Medulla oblongata (tissue), 1 donor: Measurements from ENCODE around the gene CSNK1G1.

Source experiments
- DNase-seq: peaks from one replicate; pipeline ENCODE4 v3.0.0-alpha.2; 2015; ENCODE audit errors: extremely low spot score

Gene CSNK1G1

DNA sequence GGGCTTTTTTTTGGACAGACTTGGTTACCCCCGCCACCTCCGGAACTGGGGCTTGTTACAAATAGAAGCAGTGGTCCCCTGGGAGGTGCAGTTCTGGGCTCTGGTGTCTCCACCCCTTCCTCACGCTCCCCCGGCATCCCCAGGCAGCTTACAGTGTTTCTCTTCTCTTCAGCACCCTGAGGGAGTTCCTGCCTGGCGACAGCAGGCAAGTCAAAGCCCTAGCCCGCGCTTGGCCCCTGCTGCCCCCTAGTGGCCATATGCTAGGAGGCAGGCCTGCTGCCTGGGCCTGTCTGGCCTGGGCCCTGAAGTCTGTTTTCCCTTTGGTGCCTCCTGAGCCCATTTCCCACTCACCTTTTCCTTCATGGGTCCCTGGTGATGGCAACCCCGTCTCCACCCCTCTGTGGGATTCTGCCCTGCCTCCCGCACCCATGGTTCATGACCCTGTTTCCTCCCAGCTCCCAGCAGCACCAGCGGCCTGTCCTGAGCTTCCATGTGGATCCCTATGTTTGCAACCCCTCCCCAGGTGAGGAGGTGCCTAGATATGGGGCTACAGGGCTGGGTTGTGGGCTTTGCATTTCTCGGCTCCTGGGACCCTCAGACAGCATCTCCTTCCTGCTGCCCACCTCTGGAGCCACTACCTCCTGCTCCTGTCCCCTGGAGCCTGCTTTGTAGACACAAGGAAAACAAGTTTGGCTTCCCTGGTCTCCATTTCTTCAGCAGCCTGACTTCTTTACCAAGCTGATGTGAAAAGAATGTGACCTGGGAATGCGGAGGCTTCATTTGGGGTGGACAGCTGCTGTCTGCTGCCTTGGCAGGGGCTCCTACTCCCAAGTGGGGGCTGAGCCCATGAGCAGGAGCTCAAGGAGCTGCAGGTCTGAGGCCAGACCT is 202.2 kb downstream of the CSNK1G1 start:
- peak; percentile 94 for DNase-seq

DNA sequence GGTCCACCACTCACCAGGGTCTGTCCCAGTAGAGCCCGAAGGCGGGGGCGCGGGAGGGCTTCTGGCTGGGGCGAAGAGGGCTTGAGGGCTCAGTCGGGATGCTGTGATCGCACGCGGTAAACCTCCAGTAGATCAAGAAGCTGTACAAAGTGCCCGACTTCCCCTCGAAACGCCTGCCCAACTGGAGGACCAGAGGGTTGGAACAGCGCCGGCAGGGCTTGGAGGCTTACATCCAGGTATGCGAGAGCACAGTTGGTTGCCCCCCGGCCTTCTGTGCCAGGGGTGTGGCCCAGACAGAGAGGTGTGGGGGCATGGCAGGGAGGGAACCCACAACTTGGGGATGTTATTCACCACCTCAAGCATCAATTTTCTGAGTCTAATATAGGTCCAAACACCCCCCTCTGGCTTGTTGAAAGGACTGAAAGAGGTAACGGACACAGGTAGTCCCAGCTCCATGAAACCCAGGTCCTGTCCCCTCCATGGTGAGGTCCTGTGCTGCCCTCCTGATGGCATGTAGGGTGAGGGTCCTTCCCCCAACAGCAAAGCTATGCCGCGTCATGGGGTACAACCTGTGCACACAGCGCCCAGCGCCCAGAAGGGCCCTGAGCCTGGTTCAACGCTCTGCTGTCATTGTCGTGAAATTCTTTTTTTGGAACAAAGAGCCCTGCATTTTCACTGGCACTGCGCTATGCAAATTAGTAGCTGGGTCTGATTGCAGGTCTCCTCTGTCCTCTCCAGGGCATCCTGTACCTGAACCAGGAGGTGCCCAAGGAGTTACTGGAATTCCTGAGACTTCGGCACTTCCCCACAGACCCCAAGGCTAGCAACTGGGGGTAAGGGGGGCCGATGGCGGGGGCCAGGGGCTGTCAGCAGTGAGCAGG is 203.2 kb downstream of the CSNK1G1 start:
- DNase-seq: no peak

DNA sequence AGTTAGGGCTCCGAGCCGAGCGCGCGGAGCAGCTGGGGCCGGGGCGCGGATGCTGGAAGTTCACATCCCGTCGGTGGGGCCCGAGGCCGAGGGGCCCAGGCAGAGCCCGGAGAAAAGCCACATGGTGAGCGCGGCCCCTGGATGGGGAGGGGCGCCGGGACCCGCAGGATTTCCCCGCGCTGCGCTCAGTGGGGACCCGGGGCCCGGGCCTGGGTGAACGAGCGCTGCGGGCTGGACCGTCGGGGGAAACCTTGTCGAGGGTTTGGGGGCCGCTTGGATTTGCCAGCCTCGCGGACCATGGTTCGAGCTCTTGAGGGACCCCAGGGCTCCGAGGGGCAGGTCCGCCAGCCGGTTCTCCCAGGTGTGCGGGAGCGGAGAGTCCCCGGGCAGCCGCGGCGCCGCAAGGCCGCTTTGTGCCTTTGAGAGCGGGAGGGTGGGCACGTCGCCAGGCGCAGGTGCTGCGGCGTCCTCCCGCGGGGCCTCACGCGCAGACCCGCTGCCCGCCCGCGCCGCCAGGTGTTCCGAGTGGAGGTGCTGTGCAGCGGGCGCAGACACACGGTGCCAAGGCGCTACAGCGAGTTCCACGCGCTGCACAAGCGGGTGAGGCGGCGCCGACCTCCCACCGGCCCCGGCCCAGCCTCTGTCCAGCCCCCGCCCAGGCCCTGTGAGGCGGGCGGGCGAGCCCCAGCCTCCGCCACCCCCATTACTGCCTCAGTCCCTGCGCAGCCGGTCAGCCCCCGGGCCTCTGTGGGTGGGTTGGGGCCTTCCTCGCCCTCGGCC is 204.1 kb downstream of the CSNK1G1 start, which contains the start of gene SNX22:
Gene SNX22, plus strand, starts transcription at position 5 of the 780 bp plus-strand sequence. Its CDS starts 45 bp downstream, at position 50.
- DNase-seq: peak; percentile 2

DNA sequence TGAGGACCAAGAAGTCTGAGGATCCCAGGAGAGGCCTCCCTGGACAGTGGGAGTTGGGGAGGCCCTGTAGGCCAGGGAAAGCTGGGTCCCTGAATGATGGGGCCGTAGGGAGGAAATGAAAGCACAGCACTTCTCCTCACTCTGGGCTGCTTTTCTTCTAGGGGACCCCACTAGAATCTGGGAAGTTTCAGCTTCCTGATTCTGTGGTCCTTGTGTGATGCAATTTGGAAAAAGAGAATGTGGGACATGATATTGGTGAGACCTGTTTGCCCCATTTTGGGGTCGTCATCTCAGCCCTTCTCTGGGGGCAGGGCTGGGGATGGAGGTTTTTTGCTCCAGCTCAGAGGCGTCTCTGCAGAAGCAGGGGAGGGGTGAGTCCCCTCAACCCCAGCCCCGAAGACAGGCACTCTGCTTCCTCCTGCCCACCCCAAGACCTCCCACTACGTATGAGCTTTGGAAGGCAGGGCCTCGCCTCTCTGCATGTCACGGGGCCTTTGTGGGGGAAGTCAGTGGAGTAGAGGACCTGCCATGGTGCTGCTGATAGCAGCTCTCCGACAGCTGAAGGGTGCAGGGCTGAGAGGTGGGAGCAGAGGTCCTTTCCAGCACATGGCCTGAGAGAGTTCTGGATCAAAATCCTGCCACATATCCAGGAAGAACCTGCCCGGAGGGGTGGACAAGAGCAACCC is 205.9 kb downstream of the CSNK1G1 start:
- DNase-seq: peak; percentile 65

DNA sequence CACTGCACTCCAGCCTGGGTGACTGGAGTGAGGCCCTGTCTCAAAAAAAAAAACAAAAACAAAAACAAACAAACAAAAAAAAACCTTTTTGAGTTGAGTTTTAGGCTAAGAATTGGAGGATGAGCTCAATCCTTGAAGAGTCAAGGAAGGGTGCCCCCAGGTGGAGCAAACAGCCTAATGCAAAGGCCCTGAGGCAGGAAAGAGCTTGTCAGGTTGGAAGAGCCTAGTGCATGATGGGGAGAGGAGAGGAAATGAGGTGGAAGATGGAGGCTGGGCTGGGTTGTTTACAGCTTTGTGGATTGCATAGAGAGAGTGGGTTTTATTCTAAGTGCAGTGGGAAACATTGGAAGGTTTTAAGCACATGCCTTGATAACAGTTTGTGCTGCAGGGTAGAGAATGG is 206.5 kb downstream of the CSNK1G1 start:
- DNase-seq: no peak

DNA sequence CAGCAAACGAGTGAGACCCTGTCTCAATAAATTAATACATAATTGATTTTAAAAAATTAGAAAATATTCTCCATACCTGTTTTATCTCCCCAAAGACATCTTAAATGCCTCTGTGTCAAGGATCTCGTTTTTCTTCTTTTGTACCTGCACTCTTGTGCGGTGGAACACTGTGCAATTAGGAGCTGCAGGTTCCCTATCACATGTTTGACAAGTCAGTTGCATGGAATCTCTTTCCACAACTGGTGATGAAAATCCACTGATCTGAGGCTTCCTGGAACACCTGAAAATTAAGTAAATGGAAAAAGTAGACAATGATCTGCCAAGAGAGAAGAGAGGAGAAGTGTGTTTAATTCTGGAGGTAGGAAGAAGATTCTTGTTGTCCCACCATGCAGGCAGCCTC is 207.4 kb downstream of the CSNK1G1 start:
- DNase-seq: no peak

DNA sequence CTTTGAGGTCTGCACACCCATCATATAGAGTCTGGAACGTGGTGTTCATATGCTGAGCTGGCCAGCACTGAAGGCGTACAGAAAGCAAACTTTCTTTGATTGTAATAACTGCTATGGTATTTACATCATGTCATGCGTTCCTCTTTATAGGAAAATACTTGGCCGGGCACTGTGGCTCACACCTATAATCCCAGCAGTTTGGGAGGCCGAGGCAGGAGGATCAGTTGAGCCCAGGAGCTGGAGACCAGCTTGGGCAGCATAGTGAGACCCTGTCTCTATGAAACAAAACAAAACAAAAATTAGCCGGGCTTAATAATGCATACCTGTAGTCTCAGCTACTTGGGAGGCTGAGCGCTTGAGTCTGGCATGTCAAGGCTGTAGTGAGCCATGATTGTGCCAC is 207.8 kb downstream of the CSNK1G1 start:
- DNase-seq: no peak

DNA sequence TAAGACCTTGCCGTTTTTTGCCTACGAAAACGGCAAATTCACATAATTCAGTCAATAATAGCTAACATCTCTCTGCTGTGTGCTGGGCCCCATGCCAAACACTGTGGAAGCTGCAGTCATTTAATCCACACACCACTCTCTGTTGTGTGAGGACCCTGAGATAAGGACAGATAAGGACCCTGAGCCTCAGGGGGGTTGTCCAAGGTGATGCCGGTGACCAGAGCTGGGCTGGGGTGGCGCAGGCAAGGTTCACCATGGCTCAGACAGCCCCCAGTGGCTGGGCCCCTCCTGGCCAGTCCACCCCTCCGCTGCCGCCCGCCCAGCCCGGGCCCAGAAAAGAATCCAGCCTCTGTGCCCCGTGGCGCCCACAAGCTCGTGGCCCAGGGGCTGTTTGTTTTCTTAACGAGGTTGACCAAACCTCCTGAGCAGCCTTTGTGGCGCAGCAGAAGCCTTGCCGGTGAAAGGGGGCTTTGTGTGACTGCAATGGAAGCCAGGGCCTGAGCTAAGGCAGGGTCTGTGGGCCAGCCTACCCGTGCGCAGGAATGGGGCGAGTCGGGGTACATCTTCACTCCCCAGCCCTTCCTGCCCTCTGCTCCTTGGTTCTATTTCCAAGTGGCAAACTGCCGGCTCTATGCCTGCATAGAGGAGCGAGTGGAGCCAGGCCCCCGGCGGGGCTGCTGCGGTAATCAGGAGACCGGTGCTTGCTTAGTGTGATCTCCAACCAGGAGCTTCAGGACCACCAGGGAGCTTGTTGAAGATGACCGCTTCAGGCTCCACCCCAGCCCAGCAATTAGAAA is 208.9 kb downstream of the CSNK1G1 start:
- DNase-seq: peak; percentile 64

DNA sequence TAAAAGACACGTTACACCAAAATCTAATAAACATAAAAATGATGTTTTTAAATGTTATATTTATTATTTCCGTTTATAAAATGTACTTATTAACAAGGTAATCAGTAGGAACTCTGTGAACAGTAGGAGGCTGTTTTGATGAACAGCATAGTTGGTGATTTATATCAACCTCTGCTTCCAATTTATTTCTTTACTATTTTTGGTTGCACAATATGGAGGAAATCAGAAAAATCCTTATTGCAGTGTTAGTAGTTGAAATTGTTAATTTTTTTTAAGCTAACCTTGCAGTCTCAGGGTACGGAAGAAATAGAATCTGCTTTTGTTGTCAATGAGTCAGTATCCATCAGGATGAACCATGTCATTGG is 209.5 kb downstream of the CSNK1G1 start:
- no peak for DNase-seq

DNA sequence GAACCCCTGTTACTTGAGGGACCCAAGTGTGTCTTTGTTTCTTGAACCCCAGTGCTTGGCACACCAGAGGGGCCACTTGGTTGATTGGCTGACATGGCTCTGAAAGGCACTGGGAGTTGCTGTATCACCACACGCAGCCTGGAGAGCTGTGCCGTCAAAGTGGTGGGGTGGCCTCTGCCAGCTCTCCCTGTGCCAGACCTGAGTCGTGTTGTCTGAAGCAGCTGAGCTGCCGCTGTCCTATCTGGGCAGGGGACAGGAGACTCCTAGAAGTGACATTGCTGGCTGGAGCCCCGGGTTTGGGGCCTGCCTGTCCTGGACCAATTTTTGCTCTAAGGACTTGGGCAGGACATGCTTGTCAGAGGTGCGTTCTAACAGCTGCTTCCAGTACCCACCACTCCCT is 209.9 kb downstream of the CSNK1G1 start:
- no peak for DNase-seq

DNA sequence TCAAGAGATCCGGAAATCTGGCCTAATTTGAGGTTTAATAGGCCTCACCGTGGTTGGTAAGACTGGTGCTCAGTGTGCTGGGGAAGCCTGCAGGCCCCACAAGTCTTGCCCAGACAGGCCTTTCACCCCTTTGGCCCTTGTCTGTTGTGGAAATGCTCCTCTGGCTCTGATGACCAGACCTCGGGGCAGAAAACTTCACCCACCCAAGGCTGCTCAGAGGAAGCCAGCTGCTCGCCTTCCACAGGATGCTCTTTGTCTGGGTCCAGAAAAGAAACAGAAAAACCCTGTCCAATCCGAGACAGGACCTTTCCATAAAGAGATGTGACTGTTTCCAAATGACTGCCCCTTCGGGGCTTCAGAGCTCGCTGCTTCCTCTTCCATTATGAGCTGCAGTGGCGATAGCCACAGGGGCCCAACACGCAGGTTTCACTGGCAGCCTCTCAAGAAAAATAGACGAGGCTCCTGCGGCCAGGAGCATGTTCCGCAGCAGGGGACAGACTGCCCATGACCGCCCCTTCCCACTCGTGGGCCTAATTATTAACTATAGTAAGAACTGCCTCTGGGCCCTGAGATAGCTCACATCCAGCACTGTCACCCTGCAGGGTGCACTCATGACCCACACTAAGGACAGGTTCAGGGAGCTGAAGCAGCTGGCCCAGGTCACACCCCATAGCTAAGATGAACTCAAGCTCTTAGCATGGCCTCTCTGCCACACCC is 211.2 kb downstream of the CSNK1G1 start:
- peak; percentile 87 for DNase-seq

DNA sequence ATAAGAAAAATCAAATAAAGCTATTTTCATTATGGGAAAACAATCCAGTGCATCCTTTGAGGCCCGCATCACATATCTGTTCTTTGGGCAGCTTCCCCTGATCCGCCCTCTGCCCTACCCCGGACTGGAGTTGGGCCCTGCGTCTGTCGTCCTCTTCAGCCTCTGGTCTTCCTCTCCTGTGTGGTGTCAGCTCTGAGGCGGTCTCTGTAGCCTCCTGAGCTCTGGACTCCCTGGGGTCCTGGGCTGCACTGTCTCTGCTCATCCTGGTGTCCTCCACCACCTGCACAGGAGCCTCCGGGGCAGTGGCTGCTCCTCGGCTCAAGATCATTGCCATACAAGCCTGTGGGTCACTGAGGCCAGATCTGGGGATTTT is 211.8 kb downstream of the CSNK1G1 start:
- DNase-seq: no peak

DNA sequence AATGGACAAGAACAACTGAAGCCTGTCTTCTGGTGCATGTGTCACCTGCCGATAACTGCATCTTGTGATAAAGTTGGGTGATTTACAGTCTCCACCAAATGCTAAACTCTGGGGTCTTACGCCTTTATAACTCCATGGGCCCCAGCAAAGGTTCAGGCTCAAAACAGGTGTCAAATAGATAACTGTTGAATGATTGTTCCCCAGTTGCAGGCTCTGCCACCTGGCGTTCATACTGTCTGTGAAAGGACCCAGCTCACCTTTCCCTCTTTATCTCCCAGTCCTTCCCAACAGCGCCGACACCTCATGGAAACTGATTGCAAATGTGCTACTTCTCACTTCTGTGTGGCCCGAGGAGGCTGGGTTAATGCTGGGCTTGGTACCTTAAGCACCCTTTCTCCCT is 212.7 kb downstream of the CSNK1G1 start:
- DNase-seq: no peak

DNA sequence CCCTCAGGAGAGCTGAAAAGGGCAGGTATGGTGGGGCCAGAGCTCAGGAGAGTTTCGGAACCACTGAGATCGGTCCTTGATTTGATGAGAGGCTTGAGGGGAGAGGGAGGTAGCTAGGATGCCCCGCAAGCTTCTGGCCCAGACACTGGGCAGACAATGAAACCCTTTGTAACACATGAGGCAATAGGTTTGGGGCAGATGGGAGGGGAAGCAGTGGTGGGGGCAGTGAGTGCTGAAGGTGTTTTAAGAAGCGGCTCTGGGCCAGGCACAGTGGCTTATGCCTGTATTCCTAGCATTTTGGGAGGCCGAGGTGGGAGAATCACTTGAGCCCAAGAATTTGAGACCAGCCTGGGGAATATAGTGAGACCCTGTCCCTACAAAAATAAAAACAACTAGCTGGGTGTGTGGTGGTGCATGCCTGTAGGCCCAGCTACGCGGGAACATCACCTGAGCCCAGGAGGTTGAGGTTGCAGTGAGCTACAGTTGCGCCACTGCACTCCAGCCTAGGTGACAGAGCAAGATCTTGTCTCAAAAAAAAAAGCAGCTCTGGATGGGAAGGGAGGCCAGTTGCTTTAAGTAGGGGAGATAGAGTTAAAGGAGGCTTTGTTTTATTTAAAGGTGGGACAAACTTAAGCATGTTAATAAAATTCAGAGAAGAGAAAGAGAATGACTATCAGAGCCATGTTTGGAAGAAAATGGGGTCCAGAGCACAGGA is 214.0 kb downstream of the CSNK1G1 start:
- no peak for DNase-seq

DNA sequence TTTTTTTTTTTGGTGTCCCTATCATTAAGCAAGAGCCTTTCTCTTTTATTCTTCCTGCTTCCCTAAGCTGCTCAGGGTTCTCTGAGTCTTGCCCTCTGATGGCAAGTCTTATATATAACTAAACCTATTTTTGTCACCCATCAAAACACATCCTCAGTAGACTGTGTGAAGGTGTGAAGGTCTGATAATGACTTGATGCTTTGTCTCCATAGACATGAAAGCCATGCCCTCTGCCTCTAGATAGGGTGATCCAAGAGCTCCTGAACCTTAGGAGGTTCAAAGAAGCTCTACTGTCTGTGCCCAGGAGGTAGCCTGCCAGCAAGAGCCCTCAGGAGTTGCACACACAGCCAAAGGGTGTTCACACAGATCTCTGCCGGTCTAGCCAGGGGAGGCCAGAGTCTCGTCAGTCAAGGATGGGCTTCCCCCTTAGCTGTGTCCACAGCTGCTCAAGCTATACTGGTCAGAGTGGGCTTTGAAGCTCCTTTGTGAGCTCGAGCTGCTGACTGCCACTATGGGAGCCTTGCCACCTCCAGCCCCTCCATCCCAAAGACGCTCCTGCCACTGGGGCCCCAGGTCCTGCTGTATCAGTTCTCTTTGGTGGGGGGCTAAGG is 217.5 kb downstream of the CSNK1G1 start:
- no peak for DNase-seq

DNA sequence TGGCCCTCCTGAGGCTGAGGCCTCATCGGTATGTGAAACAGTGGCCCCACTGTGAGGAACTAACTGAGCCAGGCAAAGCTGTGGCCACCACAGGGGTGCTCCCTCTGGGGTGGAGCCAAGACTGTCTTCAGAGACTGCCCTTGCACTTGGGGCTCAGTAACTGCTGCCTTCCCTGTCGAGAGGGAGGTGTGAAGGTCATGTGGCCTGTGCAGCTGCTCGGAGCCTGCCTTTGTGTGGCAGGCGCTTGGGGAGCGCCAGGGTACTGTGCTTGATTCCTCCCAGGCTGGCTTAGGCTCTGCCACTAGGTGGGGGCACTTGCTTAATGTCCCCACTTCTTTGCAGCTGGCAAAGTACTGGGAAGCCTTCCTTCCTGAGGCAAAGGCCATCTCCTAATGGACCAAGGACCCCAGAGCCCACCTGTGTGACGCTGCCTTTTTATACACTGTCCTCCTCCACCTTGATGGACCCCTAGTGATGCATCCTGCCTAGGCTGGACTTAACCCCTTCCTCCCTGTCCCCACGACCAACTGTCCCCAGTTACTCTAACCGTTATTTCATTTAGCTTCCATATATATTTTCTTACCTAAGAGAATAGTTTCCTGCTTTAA is 218.6 kb downstream of the CSNK1G1 start:
- peak; percentile 79 for DNase-seq

DNA sequence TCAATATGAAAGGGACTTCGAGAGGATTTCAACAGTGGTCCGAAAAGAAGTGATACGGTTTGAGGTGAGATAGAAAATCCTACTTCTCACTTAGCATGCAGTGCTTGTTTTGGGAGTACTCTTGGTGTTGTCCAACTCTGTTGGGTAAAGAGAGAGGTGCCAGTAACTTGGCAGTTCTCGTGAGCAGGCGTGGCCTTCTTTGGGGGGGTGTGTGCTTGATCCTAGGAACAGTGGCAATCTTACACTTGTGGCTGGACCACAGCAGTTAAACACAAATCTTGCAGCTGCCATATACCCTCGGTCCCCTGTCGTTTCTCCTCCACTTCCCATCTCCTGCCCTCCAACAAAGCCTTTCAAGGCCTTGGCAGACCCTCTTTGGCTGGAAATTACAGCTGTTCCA is 219.6 kb downstream of the CSNK1G1 start:
- no peak for DNase-seq

DNA sequence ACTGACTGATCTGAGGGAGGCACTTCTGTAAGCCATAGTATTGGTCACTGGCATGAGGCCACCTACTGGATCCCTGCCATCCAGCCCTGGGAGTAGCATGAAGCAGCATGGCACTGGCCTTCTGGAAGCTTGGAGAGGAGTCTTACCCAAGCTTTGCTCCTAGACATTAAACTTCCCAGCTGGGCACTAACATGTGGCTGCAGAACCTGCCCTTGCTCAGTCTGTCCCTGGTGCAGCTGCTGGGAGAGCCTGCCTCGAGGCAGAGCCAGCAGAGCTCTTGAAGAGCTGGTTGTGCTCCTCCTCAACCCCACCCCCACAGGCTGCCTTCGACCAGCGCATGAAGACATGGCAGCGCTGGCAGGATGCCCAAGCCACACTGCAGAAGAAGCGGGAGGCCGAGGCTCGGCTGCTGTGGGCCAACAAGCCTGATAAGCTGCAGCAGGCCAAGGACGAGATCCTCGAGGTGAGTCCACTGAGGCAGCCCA is 221.6 kb downstream of the CSNK1G1 start:
- DNase-seq: peak; percentile 69
